Parathyroid adenoma (tissue), 2 donors: Measurements from ENCODE around the gene TMEM135.

Experiments
- H2AFZ ChIP-seq: fragments of 300-600 bp; sonication (generic); one replicate; pipeline ENCODE4 v1.7.0; 2017; ENCODE audit warnings: antibody characterized with exemption, mild to moderate bottlenecking
- H3K27ac ChIP-seq: fragments of 300-600 bp; sonication (generic); one replicate; pipeline ENCODE4 v1.7.0; 2017
- H3K27me3 ChIP-seq: fragments of 300-600 bp; sonication (generic); one replicate; pipeline ENCODE4 v1.7.0; 2017; ENCODE audit warnings: low read length; ENCODE audit not compliant: control insufficient read depth, insufficient read depth
- H3K36me3 ChIP-seq: fragments of 300-600 bp; sonication (generic); one replicate; pipeline ENCODE4 v1.7.0; 2017; ENCODE audit warnings: low read length; ENCODE audit not compliant: control insufficient read depth, insufficient read depth
- H3K4me1 ChIP-seq: fragments of 300-600 bp; sonication (generic); one replicate; pipeline ENCODE4 v1.7.0; 2017; ENCODE audit warnings: control low read depth
- H3K4me2 ChIP-seq: fragments of 300-600 bp; sonication (generic); one replicate; pipeline ENCODE4 v1.7.0; 2017; ENCODE audit warnings: low read length
- H3K4me3 ChIP-seq: fragments of 300-600 bp; sonication (generic); one replicate; pipeline ENCODE4 v1.7.0; 2017; ENCODE audit warnings: low read depth, low read length
- H3K79me2 ChIP-seq: fragments of 300-600 bp; sonication (generic); one replicate; pipeline ENCODE4 v1.7.0; 2017; ENCODE audit warnings: control low read depth
- H3K9ac ChIP-seq: fragments of 300-600 bp; sonication (generic); one replicate; pipeline ENCODE4 v1.7.0; 2017; ENCODE audit warnings: mild to moderate bottlenecking
- H3K9me3 ChIP-seq: fragments of 300-600 bp; sonication (generic); one replicate; pipeline ENCODE4 v1.7.0; 2017; ENCODE audit warnings: low read length; ENCODE audit not compliant: control insufficient read depth
- CTCF ChIP-seq: fragments of 300-600 bp; sonication (generic); IDR thresholded peaks from one replicate; pipeline ENCODE4 v1.7.0; 2017; ENCODE audit warnings: antibody characterized with exemption, mild to moderate bottlenecking
- donor health status: primary hyperparathyroidism.

The TMEM135 gene

GRCh38 chr11:87036756-87037449 is 831 bp upstream of the TMEM135 start:
- Histone ChIP-seq H3K4me2 (peak overlapping the region; percentile 79), H3K9ac (peak overlapping the region; percentile 35), H3K27me3 (no peaks in the 10 kb centered on the region), H3K27ac (peak overlapping the region; percentile 95), H3K4me1 (peaks cover 2% of the 10 kb centered on the region), H3K4me3 (peak overlapping the region; percentile 93), H2AFZ (peak overlapping the region; percentile 93), H3K36me3 (no peaks in the 10 kb centered on the region), H3K79me2 (peaks cover 8% of the 10 kb centered on the region), H3K9me3 (no peaks in the 10 kb centered on the region)
- no peak for TF ChIP-seq CTCF

GRCh38 chr11:87038235-87038977 is 672 bp downstream of the TMEM135 start:
- Histone ChIP-seq H2AFZ (peak overlapping the region; percentile 93), H3K9me3 (no peaks in the 10 kb centered on the region), H3K79me2 (peaks cover 8% of the 10 kb centered on the region), H3K4me1 (peaks cover 2% of the 10 kb centered on the region), H3K27ac (peak overlapping the region; percentile 95), H3K27me3 (no peaks in the 10 kb centered on the region), H3K4me3 (peak overlapping the region; percentile 93), H3K4me2 (peak overlapping the region; percentile 79), H3K9ac (peak overlapping the region; percentile 28), H3K36me3 (no peaks in the 10 kb centered on the region)
- no peak for TF ChIP-seq CTCF

GRCh38 chr11:87039371-87039770 is 1.6 kb downstream of the TMEM135 start:
- Histone ChIP-seq H3K4me3 (no peak overlapping the region), H3K27ac (no peak overlapping the region), H3K4me1 (peaks cover 2% of the 10 kb centered on the region), H3K36me3 (no peaks in the 10 kb centered on the region), H3K9ac (no peak overlapping the region), H2AFZ (no peak overlapping the region), H3K9me3 (no peaks in the 10 kb centered on the region), H3K4me2 (no peak overlapping the region), H3K79me2 (peaks cover 8% of the 10 kb centered on the region), H3K27me3 (no peaks in the 10 kb centered on the region)
- TF ChIP-seq CTCF, result no peak

- Histone ChIP-seq H3K27ac (no peak overlapping the region), H3K4me2 (no peak overlapping the region), H3K27me3 (no peaks in the 10 kb centered on the region), H2AFZ (no peak overlapping the region), H3K9me3 (no peaks in the 10 kb centered on the region), H3K4me1 (no peaks in the 10 kb centered on the region), H3K4me3 (no peak overlapping the region), H3K36me3 (no peaks in the 10 kb centered on the region), H3K9ac (no peak overlapping the region), H3K79me2 (peaks cover 9% of the 10 kb centered on the region)
- no peak for TF ChIP-seq CTCF
Observed at GRCh38 chr11:87043894-87044293, 6.2 kb downstream of the TMEM135 start.
